CD4-positive, alpha-beta T cell treated with Interferon gamma for 1 hour (primary cell): Measurements from ENCODE around the gene UBE2I.

Source experiments
- DNase-seq: peaks from one replicate; pipeline ENCODE4 v3.0.0-alpha.2; 2020

UBE2I gene

GRCh38 chr16:1366060-1366711 is 56.8 kb downstream of the UBE2I start:
- no peak for DNase-seq

DNA sequence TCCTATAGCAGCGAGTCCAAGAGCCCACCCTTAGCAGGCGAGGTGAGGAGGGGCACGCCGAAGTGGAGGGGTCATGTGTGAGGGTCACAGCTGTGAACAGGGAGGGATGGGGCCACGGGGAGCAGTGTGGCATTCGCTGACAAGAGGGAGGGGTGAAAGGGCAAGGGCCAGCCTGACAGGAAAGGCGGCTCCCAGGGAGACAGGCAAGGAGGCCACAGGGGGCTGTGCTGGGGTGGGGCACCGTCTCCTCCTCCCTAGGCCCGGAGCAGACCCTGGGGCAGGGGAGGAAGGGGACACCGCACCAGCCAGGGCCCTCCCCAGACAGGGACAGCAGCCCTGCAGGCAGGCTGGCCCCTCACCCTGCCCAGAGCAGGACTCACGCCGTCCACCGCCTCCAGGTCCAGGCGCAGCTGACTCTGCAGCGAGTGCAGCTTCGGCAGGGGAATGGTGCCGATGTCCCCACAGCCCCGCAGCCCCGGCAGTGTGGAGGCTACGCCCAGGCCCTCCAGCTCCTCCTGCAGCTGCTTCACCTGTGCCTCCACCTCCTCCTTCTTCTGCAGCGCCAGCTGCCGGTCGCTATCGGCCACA is 57.4 kb downstream of the UBE2I start:
- no peak for DNase-seq

- no peak for DNase-seq
Observed at GRCh38 chr16:1367486-1368174, 58.2 kb downstream of the UBE2I start.

DNA sequence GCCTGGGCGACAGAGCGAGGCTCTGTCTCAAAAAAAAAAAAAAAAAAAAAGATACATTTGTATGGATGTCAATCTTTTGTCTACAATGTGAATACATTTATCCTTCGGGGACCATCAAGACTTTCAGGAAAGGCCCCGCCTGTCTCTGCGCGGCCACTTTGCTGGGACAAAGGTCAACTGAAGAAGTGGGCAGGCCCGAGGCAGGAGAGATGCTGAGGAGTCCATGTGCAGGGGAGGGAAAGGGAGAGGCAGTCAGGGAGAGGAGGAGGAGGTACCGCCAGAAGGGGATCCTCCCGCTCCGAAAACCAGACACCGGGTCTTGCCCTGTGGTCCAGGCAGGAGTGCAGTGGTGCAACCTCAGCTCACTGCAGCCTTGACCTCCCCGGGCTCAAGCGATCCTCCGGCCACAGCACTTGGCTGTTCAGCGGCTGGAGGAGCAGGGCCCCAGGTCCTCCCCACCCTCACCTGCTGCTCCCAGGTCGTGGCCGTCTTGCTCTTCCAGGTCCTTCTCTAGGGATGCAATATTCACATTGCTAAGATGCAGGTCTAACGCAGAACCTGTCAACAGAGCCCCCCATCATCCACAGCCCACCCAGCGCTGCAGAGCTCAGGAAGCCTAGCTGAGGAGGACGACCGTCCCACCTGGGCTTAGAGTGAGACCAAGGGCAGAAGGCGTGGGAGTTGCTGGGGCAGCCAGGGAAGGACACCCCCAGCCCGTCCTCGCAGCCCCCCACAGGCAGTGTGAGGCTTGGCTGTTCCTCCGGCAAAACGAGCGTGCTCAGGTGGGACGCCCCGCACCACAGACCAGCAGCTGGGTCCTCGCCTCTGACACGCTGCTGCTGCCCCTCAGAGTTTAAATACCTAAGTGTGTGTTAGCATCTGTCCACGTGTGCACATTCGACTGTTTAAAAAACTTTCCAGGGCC is 61.9 kb downstream of the UBE2I start:
- DNase-seq: no peak

DNA sequence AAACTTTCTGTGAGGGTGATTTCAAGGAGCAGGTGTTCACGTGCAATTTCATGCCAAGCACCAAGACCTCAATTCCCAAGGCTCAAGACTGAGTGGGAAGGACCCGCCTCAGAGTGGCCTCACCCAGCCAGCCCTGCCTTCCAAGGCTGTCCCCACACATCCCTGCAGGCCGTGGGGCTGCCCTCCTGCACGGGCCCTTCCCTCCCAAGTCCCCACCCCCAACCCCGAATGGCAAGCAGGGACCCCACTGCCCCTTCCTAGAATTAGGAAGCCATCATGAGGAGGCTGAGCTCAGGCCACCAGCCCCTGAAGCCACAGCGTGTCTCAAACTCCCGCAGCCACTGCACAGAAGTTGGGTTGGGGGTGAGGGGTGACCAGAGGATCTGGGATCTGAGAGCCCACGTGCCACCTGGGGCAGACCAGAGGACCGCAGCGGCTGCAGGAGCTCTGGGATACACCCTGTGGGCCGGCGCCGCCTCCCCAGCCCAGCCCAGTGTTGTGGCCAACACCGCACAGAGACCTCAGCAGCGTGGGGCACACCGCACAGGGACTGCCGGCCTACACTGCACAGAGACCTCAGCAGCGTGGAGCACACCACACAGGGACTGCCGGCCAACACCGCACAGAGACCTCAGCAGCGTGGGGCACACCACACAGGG is 63.0 kb downstream of the UBE2I start:
- DNase-seq: no peak

DNA sequence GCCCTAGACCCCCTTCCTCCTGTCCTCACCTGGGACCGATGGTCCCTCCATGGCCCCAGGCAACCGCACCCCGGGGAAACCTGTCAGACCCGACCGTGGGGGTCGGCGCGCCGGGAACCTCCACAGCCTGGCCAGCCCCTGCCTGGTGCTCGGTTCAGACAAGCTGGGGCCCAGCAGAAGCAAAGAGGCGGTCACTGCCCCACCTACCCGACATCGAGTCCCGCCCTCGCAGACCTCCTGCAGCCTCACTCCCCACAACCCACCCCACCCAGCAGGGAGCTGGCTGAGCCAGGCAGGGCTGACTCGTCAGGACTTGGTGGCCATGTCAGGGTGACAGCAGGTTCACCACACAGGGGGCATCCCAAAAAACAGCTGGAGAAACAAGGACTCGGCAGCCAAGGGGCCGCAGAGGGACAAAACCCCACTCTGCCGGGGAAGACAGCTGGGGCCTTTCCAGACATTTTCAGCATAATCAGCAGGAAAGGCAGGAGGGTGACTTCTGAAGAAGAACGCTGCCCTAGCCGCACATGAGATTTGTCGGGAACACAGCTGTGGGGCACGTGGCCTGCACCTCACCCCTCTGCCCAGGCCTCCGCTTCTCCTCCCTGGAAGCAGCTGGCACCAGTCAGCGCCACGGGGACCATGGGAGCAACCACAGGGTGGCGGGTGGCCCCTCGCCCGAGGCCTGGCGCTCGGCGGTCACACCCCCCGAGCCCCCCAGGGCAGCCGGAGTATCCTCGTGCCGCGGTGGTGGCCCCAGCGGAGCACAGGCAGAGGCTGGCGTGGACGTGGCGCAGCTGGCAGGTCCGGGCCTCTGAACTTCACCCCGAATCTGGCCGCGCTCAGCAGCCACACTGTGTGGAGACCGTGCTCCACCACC is 65.2 kb downstream of the UBE2I start:
- no peak for DNase-seq

DNA sequence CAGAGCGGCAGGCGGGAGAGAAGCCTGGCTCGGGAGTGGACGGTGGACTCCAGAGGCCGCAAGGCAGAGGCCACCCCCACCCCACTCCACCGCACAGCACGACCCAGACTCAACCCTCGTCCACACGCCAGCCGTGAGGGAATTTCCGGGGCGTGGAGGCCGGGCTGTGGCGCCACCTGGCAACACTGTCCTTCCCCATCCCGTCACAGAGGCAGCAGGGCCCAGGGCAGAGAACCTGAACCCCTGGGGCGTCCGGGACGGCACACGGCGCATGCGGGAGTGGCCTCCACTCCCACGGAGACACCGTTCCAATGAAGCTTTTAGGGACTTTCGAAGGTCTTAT is 65.8 kb downstream of the UBE2I start:
- no peak for DNase-seq

DNA sequence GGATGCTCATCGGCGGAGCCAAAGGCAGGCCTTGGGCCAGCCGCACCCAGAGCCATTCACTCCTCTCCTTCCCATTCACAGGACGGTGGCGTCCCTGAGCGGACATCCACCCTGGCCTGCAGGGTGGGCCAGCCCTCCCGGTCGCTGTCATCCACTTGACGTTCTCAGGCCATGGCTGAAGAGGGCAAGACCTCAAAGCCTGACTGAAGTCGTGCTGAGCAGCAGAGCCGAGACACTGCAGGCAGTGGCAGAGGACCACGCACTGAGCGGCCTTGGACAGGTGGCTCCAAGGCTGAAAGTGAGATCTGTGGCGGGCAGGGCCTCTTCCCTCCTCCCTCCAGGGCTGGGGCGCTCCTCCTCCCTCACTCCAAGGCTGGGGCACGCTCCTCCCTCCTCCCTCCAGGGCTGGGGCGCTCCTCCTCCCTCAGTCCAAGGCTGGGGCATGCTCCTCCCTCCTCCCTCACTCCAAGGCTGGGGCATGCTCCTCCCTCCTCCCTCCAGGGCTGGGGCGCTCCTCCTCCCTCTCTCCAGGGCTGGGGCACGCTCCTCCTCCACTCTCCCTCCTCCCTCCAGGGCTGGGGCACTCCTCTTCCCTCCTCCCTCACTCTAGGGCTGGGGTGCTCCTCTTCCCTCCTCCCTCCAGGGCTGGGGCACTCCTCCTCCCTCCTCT is 66.4 kb downstream of the UBE2I start:
- DNase-seq: no peak
